Body of pancreas (tissue), 4 donors: ENCODE data around the gene IFT43. TPM values are rescaled to one million over a fixed set of nuclear protein-coding genes. Genes with fewer than 3 reads are reported as not detected.

Experiments used
- ATAC-seq: fragments of 150-250 bp; one replicate; pipeline ENCODE4 v1.9.1; 2016
- DNase-seq, 4 donors: peaks; one replicate each; pipeline ENCODE4 v3.0.0-alpha.2; 2019
- H3K27ac ChIP-seq, 4 donors: fragments of 200-600 bp; sonication (generic); 1 replicate in 3 of 4; 2 replicates in 1 of 4; pipeline versions ENCODE4 v1.5.1 to v1.6.1; 2016 to 2019; ENCODE audit warnings: mild to moderate bottlenecking in 1 of 4, mixed read lengths in 1 of 4, moderate library complexity in 1 of 4
- H3K27me3 ChIP-seq, 2 donors: fragments of 200-600 bp; sonication (generic); one replicate each; pipeline ENCODE4 v1.6.0; 2016; ENCODE audit warnings: mild to moderate bottlenecking in 1 of 2
- H3K36me3 ChIP-seq, 2 donors: fragments of 200-600 bp; sonication (generic); replicated peaks in 1 of 2; 2 replicates each; pipeline ENCODE4 v1.5.1; 2016; ENCODE audit warnings: low read depth in 2 of 2; ENCODE audit not compliant: insufficient read depth in 1 of 2
- H3K4me1 ChIP-seq: fragments of 200-600 bp; sonication (generic); one replicate; pipeline ENCODE4 v1.6.0; 2016
- H3K4me3 ChIP-seq, 2 donors: fragments of 200-600 bp; sonication (generic); 1 replicate in 1 of 2; 2 replicates in 1 of 2; pipeline ENCODE4 v1.5.1; 2016 to 2019
- H3K9me3 ChIP-seq, 3 donors: fragments of 200-600 bp; sonication (generic); 1 replicate in 2 of 3; 2 replicates in 1 of 3; pipeline ENCODE4 v1.5.1; 2016
- CTCF ChIP-seq, 7 experiments: fragments of 450-650 bp in 4 of 7; fragments of 200-600 bp in 3 of 7; sonication (generic) in 3 of 7; IDR thresholded peaks; one replicate each; pipeline ENCODE4 v1.5.1; 2016 to 2019; ENCODE audit warnings: antibody characterized with exemption in 7 of 7
- POLR2A ChIP-seq, 3 donors: fragments of 450-650 bp; IDR thresholded peaks; one replicate each; pipeline ENCODE4 v1.6.1; 2016; ENCODE audit warnings: antibody characterized with exemption in 3 of 3, mild to moderate bottlenecking in 2 of 3
- WGBS, 2 donors: methylation state at CpG; one replicate each; pipeline ENCODE4 v1.1.5; 2017; 5-methylcytosine and 5-hydroxymethylcytosine counted together
- intact Hi-C: fragments of 100-400 bp; cut with DNase I; formaldehyde crosslinking; loops from one replicate; pipeline ENCODE4 v1.15.1; 2023
- total RNA-seq, 2 donors: library from RNA; depleted of rRNA; stranded (reverse); fragments of >200 nt; gene quantifications; one replicate each; pipeline ENCODE4 v1.1.0, GENCODE V29; 2016

IFT43 gene
- total RNA-seq, 2 donors from 2014 or later, result 15.0 to 18.5 TPM

- Histone ChIP-seq H3K9me3 (no peaks in the 10 kb centered on the region), H3K27ac (no peak overlapping the region), H3K4me3 (no peak overlapping the region), H3K36me3 (no peaks in the 10 kb centered on the region), H3K27me3 (no peaks in the 10 kb centered on the region), H3K4me1 (no peaks in the 10 kb centered on the region)
- TF ChIP-seq POLR2A (IDR thresholded peaks at IDR 0.05) (no peak), CTCF (IDR thresholded peaks at IDR 0.05) (no peak)
- intact Hi-C loops, result no loop called here
- ATAC-seq, result no peak
- 67 to 71% methylated on average over 8 of the region's 8 CpGs for WGBS, 2 donors
- no peak for DNase-seq
Observed at GRCh38 chr14:76098047-76098446, 112.5 kb downstream of the IFT43 start.

- H3K36me3 ChIP-seq, result no peaks in the 10 kb centered on the region
- TF ChIP-seq POLR2A (IDR thresholded peaks at IDR 0.05) (no peak), CTCF (IDR thresholded peaks at IDR 0.05) (no peak)
- no peak for DNase-seq
Observed at GRCh38 chr14:76098916-76099675, 113.5 kb downstream of the IFT43 start.

GRCh38 chr14:76100236-76100635 is 114.7 kb downstream of the IFT43 start:
- no peaks in the 10 kb centered on the region for H3K9me3 ChIP-seq
- no peak for DNase-seq
- no peak for ATAC-seq
- no peak overlapping the region for H3K4me3 ChIP-seq
- H3K4me1 ChIP-seq, result no peaks in the 10 kb centered on the region
- H3K27me3 ChIP-seq, result no peaks in the 10 kb centered on the region
- intact Hi-C loops, result no loop called here
- H3K36me3 ChIP-seq, result no peaks in the 10 kb centered on the region
- no peak overlapping the region for H3K27ac ChIP-seq
- TF ChIP-seq POLR2A (IDR thresholded peaks at IDR 0.05) (no peak), CTCF (IDR thresholded peaks at IDR 0.05) (no peak)
- 59 to 67% methylated on average over 12 to 14 of the region's 14 CpGs for WGBS, 2 donors

More at GRCh38 chr14:76098916-76099675, 113.5 kb downstream of the IFT43 start:
- Histone ChIP-seq H3K4me3 (no peak overlapping the region), H3K27ac (no peak overlapping the region), H3K4me1 (no peaks in the 10 kb centered on the region), H3K27me3 (no peaks in the 10 kb centered on the region), H3K9me3 (no peaks in the 10 kb centered on the region)
- 76 to 77% methylated on average over 25 to 28 of the region's 28 CpGs for whole genome bisulfite sequencing, 2 donors
- no peak for ATAC-seq
- intact Hi-C loops, result no loop called here

GRCh38 chr14:76101391-76102379 is 116.1 kb downstream of the IFT43 start:
- Histone ChIP-seq H3K27me3 (no peaks in the 10 kb centered on the region), H3K9me3 (no peaks in the 10 kb centered on the region), H3K27ac (no peak overlapping the region), H3K4me1 (no peaks in the 10 kb centered on the region), H3K4me3 (no peak overlapping the region), H3K36me3 (no peaks in the 10 kb centered on the region)
- ATAC-seq (no peak), DNase-seq (no peak)
- TF ChIP-seq POLR2A (IDR thresholded peaks at IDR 0.05) (no peak), CTCF (IDR thresholded peaks at IDR 0.05) (no peak)
- 35 to 48% methylated on average over 10 of the region's 10 CpGs for WGBS, 2 donors
- intact Hi-C loops, result no loop called here
